ENCODE measurements around the gene WNT8B. TPM values are rescaled to one million over a fixed set of nuclear protein-coding genes. Genes with fewer than 3 reads are reported as not detected.

The WNT8B gene
- total and polyA plus RNA-seq, 2 donors (not counting 1 experiment from before 2014, with no cell fraction given), result not detected

GRCh38 chr10:100482181-100482833 is 19.5 kb downstream of the WNT8B start:
- H3K9ac ChIP-seq (ENCODE audit: low read length), result peak overlapping the region; percentile 68
- no peaks in the 10 kb centered on the region for H3K9me3 ChIP-seq (ENCODE audit: control extremely low read depth in 1 of 3, control insufficient read depth in 2 of 3, insufficient read depth in 1 of 3, low read length in 2 of 3)
- H4K20me1 ChIP-seq (ENCODE audit: control insufficient read depth, insufficient read depth, low read length, poor library complexity, severe bottlenecking), result no peaks in the 10 kb centered on the region
- TF ChIP-seq EZH2 (IDR thresholded peaks at IDR 0.05; ENCODE audit: borderline replicate concordance, insufficient read depth, low read depth, low read length, poor library complexity, severe bottlenecking), result no peak
- TF ChIP-seq CTCF (IDR thresholded peaks at IDR 0.05), result peak; percentile 93
- H3K9me3 Mint-ChIP-seq (ENCODE audit: insufficient read depth), result no peaks in the 10 kb centered on the region
- DNase-seq (peak; percentile 80), ATAC-seq (ENCODE audit: low read depth) (peak; percentile 22)
- CTCF ChIA-PET, result interaction anchor here (0.6 to 2.8 kb wide), 17 partner anchors 12 to 179 kb away, joined by 3 to 16 read pairs (median 4); no protein-coding TSS in a partner anchor
- H3K4me2 ChIP-seq (replicated peaks; ENCODE audit: low read depth, low read length, poor library complexity, severe bottlenecking), result peak overlapping the region; percentile 95
- H3K4me1 Mint-ChIP-seq, result peaks cover 14% of the 10 kb centered on the region
- H3K4me3 ChIP-seq (ENCODE audit: control extremely low read depth in 1 of 5, extremely low read depth in 1 of 5, insufficient read depth in 1 of 5, low read depth in 2 of 5, low read length in 4 of 5), result peak overlapping the region; percentile 57 to 81 (median 64)
- POLR2A ChIA-PET, result no interaction called here
- intact Hi-C loops (cut with micrococcal nuclease), result loop anchor here (5.0 kb wide), 3 partner anchors 35 to 110 kb away; partner anchors contain the start of genes HIF1AN and SEC31B
- no peak overlapping the region for H3K27ac ChIP-seq (ENCODE audit: low read length in 2 of 2)
- H3K4me1 ChIP-seq (ENCODE audit: control insufficient read depth in 2 of 2, insufficient read depth in 2 of 2, low read length in 2 of 2), result peaks cover 7 to 20% of the 10 kb centered on the region in 2 donors
- peaks cover 0 to 32% (median 20%) of the 10 kb centered on the region in 4 experiments for H3K27me3 ChIP-seq (replicated peaks in 1 of 4; ENCODE audit: control extremely low read depth in 1 of 4, control insufficient read depth in 3 of 4, insufficient read depth in 4 of 4, low read length in 3 of 4)
- WGBS (ENCODE audit: insufficient coverage), result under 1% methylated on average over 58 of the region's 59 CpGs
- no peaks in the 10 kb centered on the region for H3K79me2 ChIP-seq (ENCODE audit: control insufficient read depth, insufficient read depth, low read length)
- H3K27me3 Mint-ChIP-seq, result peaks cover 31% of the 10 kb centered on the region
- H3K27ac Mint-ChIP-seq, result no peak overlapping the region
- peaks cover 0 to 4% of the 10 kb centered on the region in 2 experiments for H3K36me3 ChIP-seq (replicated peaks in 1 of 2; ENCODE audit: control extremely low read depth in 1 of 2, control insufficient read depth in 1 of 2, extremely low read depth in 1 of 2, insufficient read depth in 2 of 2, low read length in 1 of 2)
- H2AFZ ChIP-seq (ENCODE audit: insufficient read depth, low read depth, low read length, poor library complexity, severe bottlenecking), result peak overlapping the region; percentile 83
- H3K4me3 Mint-ChIP-seq, result peak overlapping the region; percentile 85

DNA sequence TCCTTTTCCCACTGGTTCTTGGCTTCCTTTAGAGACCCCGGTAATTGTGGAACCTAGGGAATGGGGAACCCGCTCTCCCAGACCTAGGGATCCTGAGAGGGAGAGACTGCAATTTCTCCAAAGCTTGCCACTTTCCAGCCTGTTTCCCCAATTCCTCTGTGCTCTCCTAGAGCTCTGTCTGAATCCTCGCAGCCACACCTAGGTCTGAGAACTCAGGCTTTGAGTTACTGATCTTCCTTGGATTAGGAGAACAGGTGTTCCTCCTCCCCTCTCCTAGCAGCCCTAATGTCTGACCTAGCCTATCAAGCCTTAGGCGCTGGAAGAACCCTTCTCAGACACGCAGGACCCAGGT is 20.0 kb downstream of the WNT8B start:
- intact Hi-C loops (cut with micrococcal nuclease), result loop anchor here (5.0 kb wide), 3 partner anchors 34 to 111 kb away; partner anchors contain the start of genes HIF1AN and SEC31B
- POLR2A ChIA-PET, result no interaction called here
- CTCF ChIA-PET, result interaction anchor here (0.7 to 2.8 kb wide), 13 partner anchors 11 to 165 kb away, joined by 3 to 16 read pairs (median 4); no protein-coding TSS in a partner anchor
- Mint-ChIP-seq H3K9me3 (ENCODE audit: insufficient read depth) (no peaks in the 10 kb centered on the region), H3K4me3 (peak overlapping the region; percentile 85), H3K27me3 (peaks cover 31% of the 10 kb centered on the region), H3K27ac (no peak overlapping the region), H3K4me1 (peaks cover 14% of the 10 kb centered on the region)
- H3K4me2 ChIP-seq (replicated peaks; ENCODE audit: low read depth, low read length, poor library complexity, severe bottlenecking), result peak overlapping the region; percentile 95
- peaks cover 0 to 32% (median 20%) of the 10 kb centered on the region in 4 experiments for H3K27me3 ChIP-seq (replicated peaks in 1 of 4; ENCODE audit: control extremely low read depth in 1 of 4, control insufficient read depth in 3 of 4, insufficient read depth in 4 of 4, low read length in 3 of 4)
- no peaks in the 10 kb centered on the region for H4K20me1 ChIP-seq (ENCODE audit: control insufficient read depth, insufficient read depth, low read length, poor library complexity, severe bottlenecking)
- H3K79me2 ChIP-seq (ENCODE audit: control insufficient read depth, insufficient read depth, low read length), result no peaks in the 10 kb centered on the region
- WGBS (ENCODE audit: insufficient coverage), result 51% methylated on average over 5 of the region's 5 CpGs
- peak overlapping the region in 4 of 5 experiments; percentile 57 to 81 (median 62) for H3K4me3 ChIP-seq (ENCODE audit: control extremely low read depth in 1 of 5, extremely low read depth in 1 of 5, insufficient read depth in 1 of 5, low read depth in 2 of 5, low read length in 4 of 5)
- DNase-seq (no peak), ATAC-seq (ENCODE audit: low read depth) (no peak)
- H3K36me3 ChIP-seq (replicated peaks in 1 of 2; ENCODE audit: control extremely low read depth in 1 of 2, control insufficient read depth in 1 of 2, extremely low read depth in 1 of 2, insufficient read depth in 2 of 2, low read length in 1 of 2), result peaks cover 0 to 7% of the 10 kb centered on the region in 2 experiments
- H3K9me3 ChIP-seq (ENCODE audit: control extremely low read depth in 1 of 3, control insufficient read depth in 2 of 3, insufficient read depth in 1 of 3, low read length in 2 of 3), result no peaks in the 10 kb centered on the region
- TF ChIP-seq CTCF (IDR thresholded peaks at IDR 0.05) (peak; percentile 63), EZH2 (IDR thresholded peaks at IDR 0.05; ENCODE audit: borderline replicate concordance, insufficient read depth, low read depth, low read length, poor library complexity, severe bottlenecking) (no peak)
- no peak overlapping the region for H3K27ac ChIP-seq (ENCODE audit: low read length in 2 of 2)
- H2AFZ ChIP-seq (ENCODE audit: insufficient read depth, low read depth, low read length, poor library complexity, severe bottlenecking), result no peak overlapping the region
- H3K9ac ChIP-seq (ENCODE audit: low read length), result peak overlapping the region; percentile 68
- peaks cover 7 to 20% of the 10 kb centered on the region in 2 donors for H3K4me1 ChIP-seq (ENCODE audit: control insufficient read depth in 2 of 2, insufficient read depth in 2 of 2, low read length in 2 of 2)

Data from B cell (primary cell).